Ovary (tissue), 9 donors: ENCODE data around the gene CEP57L1. TPM values are rescaled to one million over a fixed set of nuclear protein-coding genes. Genes with fewer than 3 reads are reported as not detected.

Source experiments
- DNase-seq, 5 donors: peaks; one replicate each; pipeline ENCODE4 v3.0.0-alpha.2; 2019 to 2020
- H3K27ac ChIP-seq, 2 donors: fragments of 200-600 bp; one replicate each; pipeline versions ENCODE4 v1.5.1 to v1.8.0; 2019 to 2022
- H3K27me3 ChIP-seq: fragments of 200-600 bp; one replicate; pipeline ENCODE4 v1.8.0; 2022
- H3K36me3 ChIP-seq: fragments of 200-600 bp; sonication (generic); one replicate; pipeline ENCODE4 v1.5.1; 2019
- H3K4me1 ChIP-seq: one replicate; pipeline ENCODE4 v1.8.1; 2013; ENCODE audit warnings: mild to moderate bottlenecking, moderate library complexity; ENCODE audit not compliant: insufficient read depth
- H3K4me3 ChIP-seq: fragments of 200-600 bp; sonication (generic); one replicate; pipeline ENCODE4 v1.5.1; 2017
- H3K9me3 ChIP-seq, 2 donors: fragments of 200-600 bp in 1 of 2; sonication (generic) in 1 of 2; one replicate each; pipeline versions ENCODE4 v1.5.1 to v1.8.1; 2013 to 2019; ENCODE audit warnings: mild to moderate bottlenecking in 1 of 2, moderate library complexity in 1 of 2
- EP300 ChIP-seq: sonication (generic); formaldehyde crosslinking; IDR thresholded peaks from one replicate; pipeline ENCODE4 v1.6.1; 2017; ENCODE audit warnings: antibody characterized with exemption
- POLR2A ChIP-seq: fragments of 450-650 bp; IDR thresholded peaks from one replicate; pipeline ENCODE4 v1.6.1; 2017; ENCODE audit warnings: antibody characterized with exemption, mild to moderate bottlenecking, moderate library complexity
- WGBS, 3 donors: extraction: QIAGEN DNeasy Blood & Tissue Kit in 1 of 3; methylation state at CpG; one replicate each; pipeline versions ENCODE4 v1.1.5 to v1.1.7; 2013 to 2017; 5-methylcytosine and 5-hydroxymethylcytosine counted together
- intact Hi-C, 4 donors: fragments of 100-400 bp; cut with DNase I; formaldehyde crosslinking; loops; one replicate each; pipeline versions ENCODE4 v1.11.0 to v1.15.1; 2022 to 2023
- polyA plus RNA-seq, 2 donors: library from polyadenylated mRNA; stranded (reverse); fragments of 200-250 nt in 1 of 2; fragments of 350-450 nt in 1 of 2; fragmentation: Illumina TruSeq in 1 of 2; extraction: RNeasy Lipid Tissue Mini Kit (QIAGEN cat#74804) in 1 of 2; gene quantifications; one replicate each; pipeline ENCODE4 v1.2.3, GENCODE V29; 2013 to 2014
- total RNA-seq, 7 donors: library from RNA; depleted of rRNA in 2 of 7; stranded (reverse); fragments of >200 nt in 2 of 7; fragmentation: NEBNext Ultra II Directional in 3 of 7; extraction: Animal tissue kit (Norgen Biotek cat#: 25700) in 3 of 7; gene quantifications; one replicate each; pipeline versions ENCODE4 v1.1.0 to v1.2.4, GENCODE V29; 2016 to 2023
- TF ChIP-seq, protein P1 (sequence below), 3 donors: fragments of 450-650 bp in 2 of 3; fragments of 200-600 bp in 1 of 3; IDR thresholded peaks; one replicate each; pipeline versions ENCODE4 v1.5.1 to v1.8.0; 2016 to 2022; ENCODE audit warnings: antibody characterized with exemption in 3 of 3, mild to moderate bottlenecking in 1 of 3
- donor health status: DM: no; HTN: no; CAD: no; lungs with moderate emphysema.
- donor health status: DM: no; HTN: no; CAD: no.
- donor health status: Bipolar disorder and iron deficiency.
- donor health status: DM: yes; HTN: yes; CAD: no.
- donor health status: DM: no; HTN: no; CAD: no.
- donor health status: DM: yes; HTN: yes; CAD: no.

CEP57L1 gene
- total and polyA plus RNA-seq, 9 donors: 4.9 to 12.6 (median 9.2) TPM

DNA sequence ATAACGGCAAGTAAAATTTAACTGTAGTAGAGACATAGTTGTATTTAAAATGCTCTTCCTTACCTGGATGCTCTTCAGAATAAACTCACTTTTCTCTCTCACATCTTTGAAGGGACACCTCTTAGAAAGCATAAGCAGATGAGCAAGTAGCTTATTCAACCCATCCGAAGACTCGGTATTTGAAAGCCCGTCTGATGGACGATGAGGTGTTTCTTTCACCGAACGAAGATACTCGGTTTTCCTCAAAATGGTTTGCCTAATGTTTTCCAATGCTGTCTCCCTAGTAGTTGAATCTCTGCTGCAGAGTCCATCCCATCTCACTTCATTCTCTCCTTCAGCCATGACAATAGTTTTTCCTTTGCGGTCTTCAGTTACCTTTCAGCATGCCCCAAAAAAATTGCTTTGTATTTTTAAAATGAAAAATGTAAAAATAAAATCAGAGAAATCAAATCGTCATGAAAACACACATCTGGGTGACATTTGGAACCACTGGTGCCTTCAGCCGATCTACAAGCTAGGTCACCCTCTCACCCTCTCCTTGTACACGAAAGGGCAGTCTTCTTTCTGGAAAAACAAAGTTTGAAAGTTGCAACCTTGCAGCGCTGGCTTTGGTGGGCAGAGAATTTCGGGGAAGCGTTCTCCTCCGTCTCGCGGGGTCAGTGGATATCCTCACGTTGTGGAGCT lies 1.4 kb upstream of the CEP57L1 start:
- H3K4me1 ChIP-seq: peaks cover 4% of the 10 kb centered on the region
- no peak for DNase-seq
- intact Hi-C loops: loop anchor here in 2 of 4 donors (10.0 kb wide), 1 partner anchor 291 kb away; the partner anchor contains the start of gene CD164 (in 2 of the 2)

DNA sequence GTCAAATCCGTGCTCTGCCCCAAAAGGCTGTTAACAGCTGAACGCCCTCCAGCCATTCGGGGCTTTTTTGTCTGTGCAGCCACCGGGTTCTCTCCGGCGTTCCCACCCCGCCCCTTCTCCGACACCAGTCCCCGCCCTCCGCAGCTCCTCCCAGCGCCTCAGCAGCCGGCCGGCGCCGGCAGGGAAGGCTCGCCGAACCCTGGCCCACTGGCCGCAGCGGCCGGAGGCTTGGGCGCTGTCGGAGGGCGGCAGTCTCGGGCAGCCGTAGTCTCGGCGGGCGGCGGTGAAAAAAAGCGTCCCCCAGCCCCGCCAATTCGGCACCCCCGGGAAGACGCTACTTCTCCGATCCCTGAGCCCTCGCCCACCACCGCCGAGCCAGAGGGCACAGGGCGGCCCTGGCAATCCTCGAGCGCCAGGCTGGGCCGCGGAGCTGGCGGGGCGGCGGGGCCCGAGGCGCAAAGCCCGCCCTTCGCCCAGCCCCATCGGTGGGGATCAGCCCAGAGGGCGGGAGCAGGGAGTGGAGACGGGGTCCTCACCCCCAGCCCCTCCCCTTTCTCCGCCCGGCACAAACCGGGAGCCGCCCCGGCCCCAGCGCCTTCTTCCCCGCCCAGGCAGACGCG lies 781 bp upstream of the CEP57L1 start, which contains the start of gene SESN1:
Gene SESN1, minus strand, starts transcription at position 431 of the 620 bp plus-strand sequence. CDS start 773 bp downstream, outside the sequence.
- TF ChIP-seq EP300 (no peak), POLR2A (peak; percentile 92)
- TF ChIP-seq, protein P1, sequence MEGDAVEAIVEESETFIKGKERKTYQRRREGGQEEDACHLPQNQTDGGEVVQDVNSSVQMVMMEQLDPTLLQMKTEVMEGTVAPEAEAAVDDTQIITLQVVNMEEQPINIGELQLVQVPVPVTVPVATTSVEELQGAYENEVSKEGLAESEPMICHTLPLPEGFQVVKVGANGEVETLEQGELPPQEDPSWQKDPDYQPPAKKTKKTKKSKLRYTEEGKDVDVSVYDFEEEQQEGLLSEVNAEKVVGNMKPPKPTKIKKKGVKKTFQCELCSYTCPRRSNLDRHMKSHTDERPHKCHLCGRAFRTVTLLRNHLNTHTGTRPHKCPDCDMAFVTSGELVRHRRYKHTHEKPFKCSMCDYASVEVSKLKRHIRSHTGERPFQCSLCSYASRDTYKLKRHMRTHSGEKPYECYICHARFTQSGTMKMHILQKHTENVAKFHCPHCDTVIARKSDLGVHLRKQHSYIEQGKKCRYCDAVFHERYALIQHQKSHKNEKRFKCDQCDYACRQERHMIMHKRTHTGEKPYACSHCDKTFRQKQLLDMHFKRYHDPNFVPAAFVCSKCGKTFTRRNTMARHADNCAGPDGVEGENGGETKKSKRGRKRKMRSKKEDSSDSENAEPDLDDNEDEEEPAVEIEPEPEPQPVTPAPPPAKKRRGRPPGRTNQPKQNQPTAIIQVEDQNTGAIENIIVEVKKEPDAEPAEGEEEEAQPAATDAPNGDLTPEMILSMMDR (IDR thresholded peaks at IDR 0.05): peak in 2 of 3 donors; percentile 15 to 25
- no peaks in the 10 kb centered on the region for H3K9me3 ChIP-seq
- H3K27me3 ChIP-seq: no peaks in the 10 kb centered on the region
- intact Hi-C loops: loop anchor here in 2 of 4 donors (5.0 to 10.0 kb wide), 2 partner anchors 290 to 593 kb away; partner anchors contain the start of gene CD164 (in 2 of the 2)
- H3K4me3 ChIP-seq: peak within 1 kb of the TSS; percentile 80
- WGBS, 3 donors: 0 to 1% (median 0%) methylated on average over 47 to 62 of the region's 62 CpGs
- DNase-seq: peak; percentile 90 to 93 (median 92)
- no peaks in the 10 kb centered on the region for H3K36me3 ChIP-seq
- H3K27ac ChIP-seq: peak within 1 kb of the TSS; percentile 93 to 99
- H3K4me1 ChIP-seq: peaks cover 4% of the 10 kb centered on the region

More for the DNA sequence above, 1.4 kb upstream of the CEP57L1 start:
- peak overlapping the region; percentile 93 to 99 for H3K27ac ChIP-seq
- H3K4me3 ChIP-seq: peak overlapping the region; percentile 80
- H3K9me3 ChIP-seq: no peaks in the 10 kb centered on the region
- no peak for TF ChIP-seq POLR2A
- no peaks in the 10 kb centered on the region for H3K27me3 ChIP-seq
- WGBS, 3 donors: 0 to 1% (median 0%) methylated on average over 19 of the region's 19 CpGs
- H3K36me3 ChIP-seq: no peaks in the 10 kb centered on the region

DNA sequence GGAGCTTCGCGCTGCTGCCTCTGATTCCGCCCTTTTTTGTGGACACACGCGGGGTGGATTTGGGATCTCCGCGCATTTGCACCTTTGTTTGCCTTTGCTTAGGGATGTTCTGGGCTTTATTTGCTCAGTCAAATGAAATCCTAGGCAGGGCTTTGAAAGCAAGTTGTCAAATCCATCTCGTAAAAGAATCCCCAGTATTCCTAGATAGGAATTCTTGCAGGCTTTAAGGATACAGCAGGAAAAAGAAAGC lies 453 bp downstream of the CEP57L1 start:
- no peak for DNase-seq
- H3K4me3 ChIP-seq: peak overlapping the region; percentile 80
- H3K4me1 ChIP-seq: peaks cover 3% of the 10 kb centered on the region
- TF ChIP-seq, protein P1 (IDR thresholded peaks at IDR 0.05): no peak
- no peak for TF ChIP-seq POLR2A
- TF ChIP-seq EP300: no peak
- no peaks in the 10 kb centered on the region for H3K9me3 ChIP-seq
- WGBS, 3 donors: 0% methylated on average over 8 of the region's 8 CpGs
- no peaks in the 10 kb centered on the region for H3K36me3 ChIP-seq
- H3K27ac ChIP-seq: peak overlapping the region; percentile 93 to 99
- H3K27me3 ChIP-seq: no peaks in the 10 kb centered on the region
- intact Hi-C loops: loop anchor here in 2 of 4 donors (5.0 to 10.0 kb wide), 2 partner anchors 289 to 592 kb away; partner anchors contain the start of gene CD164 (in 2 of the 2)

DNA sequence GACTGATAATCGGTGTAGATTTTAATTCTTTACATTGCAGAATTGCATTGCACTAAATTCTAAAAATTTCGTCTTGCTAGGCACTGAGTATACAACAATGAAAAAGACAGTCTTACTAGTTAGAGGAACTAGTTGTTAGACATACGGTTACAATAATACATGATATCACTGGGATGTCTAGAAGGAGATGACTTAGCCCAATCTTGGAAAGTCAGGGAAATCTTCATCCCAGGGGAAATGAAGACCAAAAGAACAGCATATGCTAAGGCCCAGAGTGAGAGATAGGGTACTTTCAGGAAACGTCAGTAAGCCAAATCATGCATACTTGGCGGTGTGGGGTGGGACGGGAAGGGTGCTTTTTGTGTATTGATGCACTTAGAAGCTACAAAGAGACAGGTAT lies 901 bp downstream of the CEP57L1 start:
- Histone ChIP-seq H3K36me3 (no peaks in the 10 kb centered on the region), H3K4me3 (peak overlapping the region; percentile 80), H3K9me3 (no peaks in the 10 kb centered on the region), H3K4me1 (peaks cover 3% of the 10 kb centered on the region), H3K27me3 (no peaks in the 10 kb centered on the region), H3K27ac (no peak overlapping the region)
- intact Hi-C loops: loop anchor here in 2 of 4 donors (5.0 to 10.0 kb wide), 2 partner anchors 289 to 591 kb away; partner anchors contain the start of gene CD164 (in 2 of the 2)
- WGBS, 3 donors: 47 to 60% (median 53%) methylated on average over 6 of the region's 6 CpGs
- DNase-seq: no peak
- TF ChIP-seq, protein P1 (IDR thresholded peaks at IDR 0.05): no peak
- TF ChIP-seq POLR2A (no peak), EP300 (no peak)
